ENCODE results near the gene PSMB3. TPM values are rescaled to one million over a fixed set of nuclear protein-coding genes. Genes with fewer than 3 reads are reported as not detected.

Gene PSMB3
- total and polyA plus RNA-seq, 9 of the 15 experiments (the other 6 are each of a cell fraction or from before 2014, with no cell fraction given), result 460 to 2,775 (median 574) TPM

GRCh38 chr17:38730526-38731379, 21.8 kb upstream of the PSMB3 start (continued):
- no peak for TF ChIP-seq ILF3 (IDR thresholded peaks at IDR 0.05; ENCODE audit: borderline replicate concordance)
- no peak for TF ChIP-seq SIRT6 (IDR thresholded peaks at IDR 0.05; ENCODE audit: low read depth, low read length)
- TF ChIP-seq SPI1 (IDR thresholded peaks at IDR 0.05; ENCODE audit: borderline replicate concordance, low read depth, low read length), result no peak; the same call in 1 of the 2 replicates
- TF ChIP-seq THAP7 (CRISPR knock-in tag; IDR thresholded peaks at IDR 0.05), result no peak
- TF ChIP-seq RHOXF2B (CRISPR knock-in tag; conservative IDR thresholded peaks at IDR 0.05), result no peak
- TF ChIP-seq SUPT5H (IDR thresholded peaks at IDR 0.05), result 0 out of 2 replicates have a peak, but pooled peaks have one; percentile 28
- 0 out of 2 replicates have a peak, but pooled peaks have one; percentile 8 for TF ChIP-seq CBFB (CRISPR knock-in tag; IDR thresholded peaks at IDR 0.05)
- no peak for TF ChIP-seq DLX4 (CRISPR knock-in tag; IDR thresholded peaks at IDR 0.05)
- peak; percentile 73 for TF ChIP-seq HBP1 (CRISPR knock-in tag; IDR thresholded peaks at IDR 0.05)
- TF ChIP-seq BCOR (IDR thresholded peaks at IDR 0.05), result 0 out of 2 replicates have a peak, but pooled peaks have one; percentile 23
- no peak for TF ChIP-seq ZNF184 (CRISPR knock-in tag; IDR thresholded peaks at IDR 0.05)
- TF ChIP-seq GATAD2A (IDR thresholded peaks at IDR 0.05), result 0 out of 2 replicates have a peak, but pooled peaks have one; percentile 35
- TF ChIP-seq ARID1B (IDR thresholded peaks at IDR 0.05), result 0 out of 2 replicates have a peak, but pooled peaks have one; percentile 24
- peak; percentile 33; the same call in 1 of the 2 replicates for TF ChIP-seq SMARCA4 (IDR thresholded peaks at IDR 0.05)
- no peak for TF ChIP-seq MECOM (CRISPR knock-in tag; IDR thresholded peaks at IDR 0.05)
- TF ChIP-seq FOXK2 (conservative IDR thresholded peaks at IDR 0.05 in 1 of 2, IDR thresholded peaks at IDR 0.05 in 1 of 2; ENCODE audit: low read depth in 2 of 2), result peak in 1 of 2 experiments; percentile 51; a peak in 1 of 4 replicates
- 0 out of 2 replicates have a peak, but pooled peaks have one; percentile 46 for TF ChIP-seq MYNN (IDR thresholded peaks at IDR 0.05)
- TF ChIP-seq MYNN (CRISPR knock-in tag; IDR thresholded peaks at IDR 0.05), result no peak
- TF ChIP-seq STAG1 (CRISPR knock-in tag; IDR thresholded peaks at IDR 0.05; ENCODE audit: borderline replicate concordance), result no peak

All from K562 (cell line).